NT2/D1 (cell line): ENCODE data around the gene CATSPERZ.

Source experiments
- DNase-seq: peaks from one replicate; pipeline ENCODE4 v3.0.0-alpha.2; 2011; ENCODE audit warnings: low read depth, low spot score
- H3K27me3 ChIP-seq: 2 replicates; pipeline ENCODE4 v1.6.0; 2011; ENCODE audit warnings: mild to moderate bottlenecking; ENCODE audit not compliant: insufficient read length, insufficient read depth
- H3K36me3 ChIP-seq: 2 replicates; pipeline ENCODE4 v1.6.1; 2011; ENCODE audit warnings: mild to moderate bottlenecking, low read length, mixed read lengths; ENCODE audit not compliant: insufficient read depth, insufficient read length
- H3K4me1 ChIP-seq: 2 replicates; pipeline ENCODE4 v1.5.1; 2011; ENCODE audit not compliant: insufficient read depth, insufficient read length
- H3K4me3 ChIP-seq: 2 replicates; pipeline ENCODE4 v1.5.1; 2011; ENCODE audit warnings: low read depth; ENCODE audit not compliant: insufficient read length
- H3K9ac ChIP-seq: 2 replicates; pipeline ENCODE4 v1.6.0; 2011; ENCODE audit warnings: low read depth; ENCODE audit not compliant: insufficient read length
- H3K9me3 ChIP-seq: 2 replicates; pipeline ENCODE4 v1.5.1; 2011; ENCODE audit warnings: mild to moderate bottlenecking, low read length; ENCODE audit not compliant: insufficient read depth
- SUZ12 ChIP-seq: IDR thresholded peaks from 2 replicates; pipeline ENCODE4 v1.6.1; 2011; ENCODE audit not compliant: insufficient read length, insufficient read depth; ENCODE audit errors: extremely low read depth
- YY1 ChIP-seq: IDR thresholded peaks from 2 replicates; pipeline ENCODE4 v1.6.1; 2011; ENCODE audit not compliant: insufficient read length, insufficient read depth
- ZNF274 ChIP-seq: IDR thresholded peaks from 2 replicates; pipeline ENCODE4 v1.6.1; 2011; ENCODE audit warnings: mild to moderate bottlenecking, low read depth, low read length

Gene CATSPERZ

GRCh38 chr11:64275031-64275800 lies 24.9 kb upstream of the CATSPERZ start:
- peak overlapping the region; percentile 23 for H3K9ac ChIP-seq
- peaks cover 44% of the 10 kb centered on the region for H3K36me3 ChIP-seq
- DNase-seq, result no peak
- TF ChIP-seq YY1 (no peak), SUZ12 (no peak), ZNF274 (no peak)
- H3K27me3 ChIP-seq, result no peaks in the 10 kb centered on the region
- no peaks in the 10 kb centered on the region for H3K9me3 ChIP-seq
- H3K4me1 ChIP-seq, result peaks cover 27% of the 10 kb centered on the region
- no peak overlapping the region for H3K4me3 ChIP-seq

GRCh38 chr11:64275841-64276240 lies 24.3 kb upstream of the CATSPERZ start:
- Histone ChIP-seq H3K27me3 (no peaks in the 10 kb centered on the region), H3K4me1 (peaks cover 27% of the 10 kb centered on the region), H3K9me3 (no peaks in the 10 kb centered on the region), H3K4me3 (no peak overlapping the region), H3K9ac (peak overlapping the region; percentile 23), H3K36me3 (peaks cover 44% of the 10 kb centered on the region)
- DNase-seq, result no peak
- TF ChIP-seq SUZ12 (no peak), ZNF274 (no peak), YY1 (no peak)

GRCh38 chr11:64276653-64277431 lies 23.3 kb upstream of the CATSPERZ start:
- H3K4me1 ChIP-seq, result peaks cover 27% of the 10 kb centered on the region
- TF ChIP-seq YY1 (no peak), ZNF274 (no peak), SUZ12 (no peak)
- H3K9me3 ChIP-seq, result no peaks in the 10 kb centered on the region
- no peak for DNase-seq
- H3K36me3 ChIP-seq, result peaks cover 47% of the 10 kb centered on the region
- no peaks in the 10 kb centered on the region for H3K27me3 ChIP-seq
- no peak overlapping the region for H3K4me3 ChIP-seq
- no peak overlapping the region for H3K9ac ChIP-seq

- Histone ChIP-seq H3K4me1 (peaks cover 22% of the 10 kb centered on the region), H3K9ac (peak overlapping the region; percentile 36)
These were observed 21.5 kb upstream of the CATSPERZ start for GRCh38 chr11:64278576-64279190.

GRCh38 chr11:64281957-64282770 lies 18.0 kb upstream of the CATSPERZ start:
- Histone ChIP-seq H3K9me3 (no peaks in the 10 kb centered on the region), H3K27me3 (no peaks in the 10 kb centered on the region), H3K4me1 (peaks cover 11% of the 10 kb centered on the region), H3K36me3 (peaks cover 24% of the 10 kb centered on the region), H3K9ac (no peak overlapping the region), H3K4me3 (no peak overlapping the region)
- no peak for DNase-seq
- TF ChIP-seq ZNF274 (no peak), YY1 (no peak), SUZ12 (no peak)

More at GRCh38 chr11:64278576-64279190, 21.5 kb upstream of the CATSPERZ start:
- no peak for DNase-seq
- Histone ChIP-seq H3K27me3 (no peaks in the 10 kb centered on the region), H3K36me3 (peaks cover 42% of the 10 kb centered on the region), H3K9me3 (no peaks in the 10 kb centered on the region), H3K4me3 (no peak overlapping the region)
- TF ChIP-seq YY1 (no peak), SUZ12 (no peak), ZNF274 (no peak)

GRCh38 chr11:64283092-64283491 lies 17.1 kb upstream of the CATSPERZ start:
- DNase-seq, result no peak
- peaks cover 26% of the 10 kb centered on the region for H3K36me3 ChIP-seq
- no peak overlapping the region for H3K9ac ChIP-seq
- no peaks in the 10 kb centered on the region for H3K9me3 ChIP-seq
- H3K4me1 ChIP-seq, result peaks cover 11% of the 10 kb centered on the region
- no peak overlapping the region for H3K4me3 ChIP-seq
- no peak for TF ChIP-seq ZNF274
- H3K27me3 ChIP-seq, result no peaks in the 10 kb centered on the region
